Activated CD4-positive, alpha-beta T cell treated with anti-CD3 and anti-CD28 coated beads for 48 hours (primary cell): ENCODE data around the gene SENP2.
"Not testable (repeated sequence)": the region's sequence is repeated elsewhere in the genome, so short reads cannot be mapped to it uniquely, and the experiment has no call there.

Experiments used
- DNase-seq: peaks from one replicate; pipeline ENCODE4 v3.0.0-alpha.2; 2020

The SENP2 gene

GRCh38 chr3:185648396-185648795 lies 62.3 kb downstream of the SENP2 start:
- DNase-seq: no peak

DNA sequence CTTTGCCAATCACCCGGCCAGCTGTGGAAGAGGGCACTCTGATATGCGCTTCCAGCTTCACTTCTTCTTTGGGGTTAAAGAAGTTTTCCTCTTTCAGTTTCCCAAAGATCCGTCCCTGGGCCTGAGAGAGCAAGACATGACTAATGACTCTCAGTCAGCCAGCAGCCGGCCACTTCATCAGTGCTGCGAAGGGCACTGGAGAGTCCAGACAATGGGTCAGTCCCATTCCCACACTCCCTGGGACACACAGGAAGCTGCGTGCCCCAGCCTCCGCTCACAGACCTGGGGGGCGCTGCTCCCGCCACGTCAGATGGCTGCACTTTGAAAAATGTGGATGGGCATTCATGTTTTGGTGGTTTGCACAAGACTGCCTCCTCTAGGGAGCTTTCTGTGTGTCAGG lies 63.3 kb downstream of the SENP2 start:
- DNase-seq: no peak

GRCh38 chr3:185651971-185652370 lies 65.9 kb downstream of the SENP2 start:
- no peak for DNase-seq

DNA sequence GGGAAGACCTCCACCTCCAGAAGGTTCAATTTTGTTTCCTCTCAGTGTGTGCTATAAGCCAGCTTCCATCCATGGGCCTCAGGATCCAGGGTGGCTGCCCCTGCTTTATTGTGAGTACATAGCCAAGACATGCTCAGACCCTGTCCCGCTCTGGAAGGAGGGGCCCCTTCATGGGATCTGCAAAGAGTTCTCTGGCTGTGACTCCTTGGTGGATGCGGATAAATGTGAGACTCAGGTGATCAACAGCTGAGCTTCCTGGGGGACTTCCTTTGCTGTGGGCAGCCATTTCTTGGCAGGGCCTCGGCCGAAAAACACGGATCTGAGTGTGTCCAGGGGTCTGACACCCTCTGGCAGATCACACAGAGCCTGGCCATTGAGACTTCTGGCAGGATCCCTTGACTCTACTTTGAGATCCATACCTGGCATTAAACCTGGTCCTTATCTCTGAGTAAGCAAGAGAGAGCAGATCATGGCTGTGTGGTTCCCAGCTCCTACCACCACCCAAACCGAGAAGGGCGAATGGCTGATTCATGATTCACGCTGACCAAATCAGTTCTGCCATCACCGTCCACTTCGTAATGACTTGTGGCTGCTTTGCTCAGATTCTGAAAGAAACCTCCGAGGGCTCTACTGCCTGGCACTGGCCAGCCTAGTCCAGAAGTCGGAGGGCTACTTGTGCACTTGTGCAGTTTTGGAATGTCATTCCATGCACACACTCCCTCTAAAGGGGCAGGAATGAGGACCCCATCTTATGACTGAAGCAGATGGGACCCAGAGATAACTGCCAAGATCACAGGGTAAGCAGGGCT lies 68.1 kb downstream of the SENP2 start:
- no peak for DNase-seq

DNA sequence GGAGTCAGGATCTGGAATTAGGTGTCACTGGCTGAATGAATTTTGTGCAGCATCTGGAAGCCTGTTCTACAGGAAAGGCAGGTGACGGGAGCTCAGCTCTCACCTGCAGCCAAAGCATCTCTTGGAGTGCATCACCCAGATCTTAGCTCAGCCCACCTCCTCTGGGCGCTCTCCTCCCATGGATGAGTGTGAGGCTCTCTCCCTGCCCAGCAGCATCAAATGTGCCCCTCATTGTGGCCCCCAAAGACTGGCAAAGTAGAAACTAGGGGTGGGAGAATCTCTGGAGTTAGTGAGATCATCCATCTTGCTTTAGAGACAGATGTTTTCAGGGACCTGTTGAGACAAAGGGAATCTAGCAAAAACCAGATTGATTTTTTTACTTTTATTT lies 68.7 kb downstream of the SENP2 start:
- DNase-seq: no peak

DNA sequence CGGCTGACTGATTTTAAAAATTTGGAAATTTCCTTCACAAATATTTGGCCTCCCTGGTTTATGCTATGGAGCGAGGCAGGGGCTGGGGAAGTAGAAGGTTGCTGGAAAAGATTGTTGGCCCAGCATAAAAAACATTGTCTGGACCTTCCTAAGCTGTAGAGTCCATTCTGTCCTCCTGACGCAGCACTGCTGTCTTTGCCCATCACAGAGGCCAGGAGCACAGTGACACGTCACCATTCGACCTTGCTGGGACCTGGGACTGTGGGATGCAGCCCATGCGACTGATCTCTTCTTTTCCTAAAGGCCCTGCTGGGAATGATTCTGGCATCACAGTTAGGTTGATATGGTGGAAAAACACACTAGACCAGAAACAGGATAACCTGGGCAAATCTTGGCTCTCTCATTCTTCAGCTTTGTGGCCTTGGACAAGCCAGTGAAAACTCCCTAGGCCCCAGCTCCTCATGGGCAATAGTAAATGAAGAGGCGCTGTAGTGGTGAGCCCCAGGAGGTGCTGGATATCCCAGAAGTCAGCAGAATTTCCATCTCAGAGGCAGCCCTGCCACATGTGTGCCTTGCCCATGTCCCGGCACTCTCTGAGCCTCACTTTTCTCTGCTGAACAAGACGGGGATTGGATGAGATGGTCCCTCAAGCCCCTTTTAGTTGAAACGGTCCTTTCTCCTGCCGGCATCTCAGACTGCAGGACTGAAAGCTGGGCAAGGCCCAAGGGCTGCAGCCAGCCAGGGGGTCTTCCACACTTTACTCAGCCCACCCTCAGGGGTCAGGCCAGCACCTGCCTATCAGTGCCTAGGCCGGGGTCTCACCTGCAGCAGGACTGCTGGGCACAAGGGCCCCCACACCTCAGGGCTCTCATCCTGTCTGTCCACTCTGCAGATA lies 69.6 kb downstream of the SENP2 start:
- no peak for DNase-seq

- no peak for DNase-seq
These were observed 70.3 kb downstream of the SENP2 start for GRCh38 chr3:185656321-185656840.

- DNase-seq: no peak
These were observed 71.1 kb downstream of the SENP2 start for GRCh38 chr3:185657211-185657610.

DNA sequence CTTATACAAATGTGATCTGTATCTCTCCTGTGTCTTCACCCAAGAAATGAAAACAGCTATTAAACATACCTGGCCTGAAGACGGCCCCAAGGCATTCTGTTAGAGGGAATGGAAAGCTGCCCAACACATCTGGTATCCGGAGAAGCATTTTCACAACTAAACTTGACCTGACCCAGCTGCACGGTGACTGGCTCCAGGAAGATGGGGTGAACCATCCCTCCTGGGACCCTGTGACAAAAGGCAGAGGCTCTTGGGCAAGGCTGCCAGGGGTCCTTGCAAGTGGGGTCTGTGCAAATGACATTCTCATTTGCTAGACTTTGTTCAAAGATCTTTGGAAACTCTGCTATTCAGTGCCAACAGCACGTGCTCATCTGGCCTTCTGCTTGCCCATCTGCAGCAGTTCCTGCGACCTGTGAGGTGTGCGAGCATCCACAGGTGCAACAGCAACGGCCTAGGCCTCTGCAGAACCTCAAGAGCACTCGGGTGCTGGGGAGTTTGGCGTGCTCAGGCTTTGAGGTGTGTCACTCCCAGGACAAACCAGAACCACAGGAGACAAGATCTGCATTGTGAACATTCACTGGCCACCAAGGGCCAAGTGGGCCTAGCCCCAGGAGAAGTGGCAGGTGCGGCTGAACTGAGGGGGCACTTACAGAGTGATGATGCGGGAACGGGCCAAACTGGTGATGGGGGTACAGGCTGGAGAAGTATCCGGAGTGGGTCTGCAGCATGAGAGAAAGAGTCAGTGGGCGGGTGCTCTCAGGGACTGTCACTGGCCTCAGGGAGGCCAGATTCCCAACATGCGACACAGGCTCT lies 71.8 kb downstream of the SENP2 start:
- no peak for DNase-seq

GRCh38 chr3:185658504-185658912 lies 72.4 kb downstream of the SENP2 start:
- peak; percentile 31 for DNase-seq

- no peak for DNase-seq
These were observed 72.8 kb downstream of the SENP2 start for GRCh38 chr3:185658943-185659342.

- peak; percentile 79 for DNase-seq
These were observed 74.1 kb downstream of the SENP2 start for GRCh38 chr3:185659942-185660921.

GRCh38 chr3:185661296-185661695 lies 75.2 kb downstream of the SENP2 start:
- not testable (repeated sequence) for DNase-seq

GRCh38 chr3:185661772-185662171 lies 75.7 kb downstream of the SENP2 start:
- DNase-seq: no peak

DNA sequence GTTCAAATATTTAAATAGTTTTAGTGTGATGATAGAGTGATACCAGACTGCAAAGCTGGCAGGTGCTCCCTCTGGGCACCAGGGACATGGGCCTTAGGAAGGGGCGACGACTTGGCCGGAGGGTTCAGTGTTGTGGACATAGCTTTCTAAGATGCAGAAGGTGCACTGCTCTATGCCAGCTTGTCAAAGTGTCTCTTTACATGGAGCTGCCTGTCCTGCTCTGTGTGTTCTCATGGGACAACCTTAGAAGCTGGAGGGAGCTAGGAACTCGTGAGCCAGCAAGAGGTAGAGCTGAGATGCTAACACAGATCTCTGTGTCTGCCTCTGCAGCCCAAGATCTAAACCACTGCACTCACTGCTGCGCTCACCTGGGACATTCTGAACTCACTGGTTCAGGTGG lies 77.8 kb downstream of the SENP2 start:
- DNase-seq: no peak

GRCh38 chr3:185667574-185667973 lies 81.5 kb downstream of the SENP2 start:
- no peak for DNase-seq

GRCh38 chr3:185677146-185677829 lies 91.2 kb downstream of the SENP2 start:
- DNase-seq: no peak

GRCh38 chr3:185678027-185678426 lies 91.9 kb downstream of the SENP2 start:
- no peak for DNase-seq

DNA sequence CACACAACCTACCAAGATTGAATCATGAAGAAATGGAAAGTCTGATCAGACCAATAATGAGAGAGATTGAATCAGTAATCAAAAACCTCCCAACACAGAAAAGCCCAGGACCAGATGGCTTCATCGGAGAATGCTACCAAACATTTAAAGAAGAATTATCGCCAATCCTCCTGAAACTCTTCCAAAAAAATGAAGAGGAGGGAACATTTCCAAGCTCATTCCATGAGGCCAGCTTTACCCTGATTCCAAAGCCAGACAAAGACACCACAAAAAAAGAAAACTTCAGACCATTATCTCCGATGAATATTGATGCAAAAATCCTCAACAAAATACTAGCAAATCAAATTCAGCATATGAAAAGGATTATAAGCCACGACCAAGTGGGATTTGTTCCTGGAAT lies 94.1 kb downstream of the SENP2 start:
- no peak for DNase-seq
